Tibial artery (tissue), 4 donors: ENCODE measurements around the gene GALNT13.

ENCODE experiments used
- DNase-seq, 2 donors: peaks; one replicate each; pipeline ENCODE4 v3.0.0-alpha.2; 2019
- H3K27ac ChIP-seq, 2 donors: fragments of 200-600 bp; sonication (generic) in 1 of 2; 1 replicate in 1 of 2; 2 replicates in 1 of 2; pipeline ENCODE4 v1.5.1; 2018 to 2019; ENCODE audit warnings: mild to moderate bottlenecking in 1 of 2
- H3K27me3 ChIP-seq, 2 donors: fragments of 200-600 bp; sonication (generic) in 1 of 2; one replicate each; pipeline versions ENCODE4 v1.5.1 to v1.6.0; 2016 to 2019
- H3K36me3 ChIP-seq, 3 donors: fragments of 200-600 bp; sonication (generic) in 2 of 3; one replicate each; pipeline ENCODE4 v1.5.1; 2016 to 2019; ENCODE audit warnings: mild to moderate bottlenecking in 2 of 3
- H3K4me1 ChIP-seq, 4 donors: fragments of 200-600 bp; sonication (generic) in 2 of 4; 1 replicate in 3 of 4; 2 replicates in 1 of 4; pipeline ENCODE4 v1.5.1; 2016 to 2019
- H3K4me3 ChIP-seq, 2 donors: fragments of 200-600 bp; sonication (generic) in 1 of 2; 1 replicate in 1 of 2; 2 replicates in 1 of 2; pipeline ENCODE4 v1.5.1; 2018 to 2019; ENCODE audit warnings: mild to moderate bottlenecking in 2 of 2
- H3K9me3 ChIP-seq, 3 donors: fragments of 200-600 bp; sonication (generic) in 1 of 3; one replicate each; pipeline ENCODE4 v1.5.1; 2016 to 2019
- intact Hi-C: fragments of 100-400 bp; cut with DNase I; formaldehyde crosslinking; loops from one replicate; pipeline ENCODE4 v1.15.0; 2023; ENCODE audit warnings: low total_unique reads
- TF ChIP-seq, protein P1 (sequence below), 2 experiments: fragments of 200-600 bp in 1 of 2; fragments of 450-650 bp in 1 of 2; IDR thresholded peaks; one replicate each; pipeline ENCODE4 v1.5.1; 2017 to 2019; ENCODE audit warnings: antibody characterized with exemption in 2 of 2, mild to moderate bottlenecking in 1 of 2, moderate library complexity in 1 of 2

The GALNT13 gene

DNA sequence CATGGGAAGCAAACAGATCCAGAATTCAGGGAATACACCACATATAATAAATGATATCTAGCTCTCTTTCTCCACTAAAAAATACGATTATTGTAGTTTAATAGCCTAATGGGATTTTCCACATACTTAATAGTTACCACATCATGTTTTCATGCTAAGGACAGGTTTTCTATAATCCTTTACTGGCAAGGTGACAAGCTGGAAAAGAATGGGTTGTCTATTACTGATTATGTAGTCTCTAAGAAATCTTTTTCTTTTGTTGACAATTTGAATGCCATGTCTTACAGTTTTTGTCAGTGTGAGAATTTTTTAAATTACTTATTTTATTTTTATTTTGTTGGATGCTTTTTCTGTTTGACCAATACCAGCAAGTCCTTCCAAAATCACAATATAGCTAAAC, 177.8 kb downstream of the GALNT13 start:
- Histone ChIP-seq H3K4me1 (no peaks in the 10 kb centered on the region), H3K4me3 (no peak overlapping the region), H3K27me3 (no peaks in the 10 kb centered on the region), H3K36me3 (no peaks in the 10 kb centered on the region), H3K27ac (no peak overlapping the region), H3K9me3 (no peaks in the 10 kb centered on the region)
- DNase-seq = no peak
- intact Hi-C loops = no loop called here
- TF ChIP-seq, protein P1, sequence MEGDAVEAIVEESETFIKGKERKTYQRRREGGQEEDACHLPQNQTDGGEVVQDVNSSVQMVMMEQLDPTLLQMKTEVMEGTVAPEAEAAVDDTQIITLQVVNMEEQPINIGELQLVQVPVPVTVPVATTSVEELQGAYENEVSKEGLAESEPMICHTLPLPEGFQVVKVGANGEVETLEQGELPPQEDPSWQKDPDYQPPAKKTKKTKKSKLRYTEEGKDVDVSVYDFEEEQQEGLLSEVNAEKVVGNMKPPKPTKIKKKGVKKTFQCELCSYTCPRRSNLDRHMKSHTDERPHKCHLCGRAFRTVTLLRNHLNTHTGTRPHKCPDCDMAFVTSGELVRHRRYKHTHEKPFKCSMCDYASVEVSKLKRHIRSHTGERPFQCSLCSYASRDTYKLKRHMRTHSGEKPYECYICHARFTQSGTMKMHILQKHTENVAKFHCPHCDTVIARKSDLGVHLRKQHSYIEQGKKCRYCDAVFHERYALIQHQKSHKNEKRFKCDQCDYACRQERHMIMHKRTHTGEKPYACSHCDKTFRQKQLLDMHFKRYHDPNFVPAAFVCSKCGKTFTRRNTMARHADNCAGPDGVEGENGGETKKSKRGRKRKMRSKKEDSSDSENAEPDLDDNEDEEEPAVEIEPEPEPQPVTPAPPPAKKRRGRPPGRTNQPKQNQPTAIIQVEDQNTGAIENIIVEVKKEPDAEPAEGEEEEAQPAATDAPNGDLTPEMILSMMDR (IDR thresholded peaks at IDR 0.05) = no peak

DNA sequence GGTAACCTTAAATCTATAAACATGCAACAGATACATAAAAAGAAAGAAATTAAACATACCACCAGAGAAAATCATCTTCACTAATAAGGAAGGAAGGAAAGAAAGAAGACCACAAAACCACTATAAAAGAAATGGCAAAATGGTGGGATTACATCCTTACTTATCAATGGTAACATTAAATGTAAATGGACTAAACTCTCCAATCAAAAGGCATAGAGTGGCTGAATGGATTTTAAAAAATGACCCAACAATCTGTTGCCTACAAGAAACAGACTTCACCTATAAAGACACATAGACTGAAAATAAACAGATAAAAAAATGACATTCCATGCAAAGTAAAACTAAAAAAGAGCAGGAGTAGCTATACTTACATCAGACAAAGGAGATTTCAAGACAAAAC, 195.4 kb downstream of the GALNT13 start:
- H3K27ac ChIP-seq = no peak overlapping the region
- H3K4me1 ChIP-seq = no peaks in the 10 kb centered on the region
- H3K9me3 ChIP-seq = peaks cover 0 to 6% (median 0%) of the 10 kb centered on the region in 3 donors
- no peak overlapping the region for H3K4me3 ChIP-seq
- no peak for DNase-seq
- intact Hi-C loops = no loop called here
- TF ChIP-seq, protein P1 (IDR thresholded peaks at IDR 0.05) = no peak
- H3K36me3 ChIP-seq = no peaks in the 10 kb centered on the region
- H3K27me3 ChIP-seq = no peaks in the 10 kb centered on the region

DNA sequence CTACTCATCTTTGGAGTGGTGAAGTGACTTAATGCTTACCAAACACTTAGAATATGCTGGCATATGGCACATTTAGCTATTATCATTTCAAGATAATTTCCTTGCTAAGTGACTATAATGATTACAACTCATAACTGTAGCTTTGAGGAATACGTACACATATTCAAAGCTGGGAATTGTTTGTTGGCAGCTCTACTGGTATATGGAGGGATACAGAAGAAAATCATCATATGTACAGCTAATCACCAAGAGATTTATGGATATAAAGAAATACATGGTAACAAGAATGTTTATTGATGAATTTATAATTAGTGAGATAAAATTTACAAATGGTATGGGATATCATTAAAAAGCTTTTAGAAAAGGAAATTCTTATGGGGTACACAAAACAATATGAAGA, 207.2 kb downstream of the GALNT13 start:
- no peak for DNase-seq

DNA sequence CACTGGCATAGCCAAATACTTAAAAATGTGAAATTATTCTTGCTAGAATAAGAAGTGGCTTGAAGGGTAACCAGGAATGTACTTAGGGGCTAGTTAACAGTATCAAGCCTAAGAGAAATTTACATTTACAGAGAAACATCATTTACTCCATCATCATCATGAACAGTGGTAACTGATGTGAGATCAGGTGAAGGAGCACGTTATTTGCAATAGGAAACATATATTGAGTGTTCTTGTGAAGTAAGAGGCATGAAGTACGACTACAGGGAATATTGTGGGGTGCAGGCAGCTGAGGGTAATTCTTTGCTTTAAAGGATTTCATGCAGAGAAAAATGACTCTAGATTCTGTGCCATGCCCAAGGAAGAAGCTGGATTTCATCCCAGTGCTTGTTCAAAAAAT, 220.8 kb downstream of the GALNT13 start:
- H3K27ac ChIP-seq = no peak overlapping the region
- no peak for DNase-seq
- H3K4me3 ChIP-seq = no peak overlapping the region
- intact Hi-C loops = no loop called here
- H3K36me3 ChIP-seq = no peaks in the 10 kb centered on the region
- TF ChIP-seq, protein P1 (IDR thresholded peaks at IDR 0.05) = no peak
- no peaks in the 10 kb centered on the region for H3K9me3 ChIP-seq
- H3K27me3 ChIP-seq = no peaks in the 10 kb centered on the region
- no peaks in the 10 kb centered on the region for H3K4me1 ChIP-seq

More for the DNA sequence above, 207.2 kb downstream of the GALNT13 start:
- TF ChIP-seq, protein P1 (IDR thresholded peaks at IDR 0.05) = no peak
- H3K9me3 ChIP-seq = no peaks in the 10 kb centered on the region
- no peaks in the 10 kb centered on the region for H3K4me1 ChIP-seq
- no peaks in the 10 kb centered on the region for H3K36me3 ChIP-seq
- no peak overlapping the region for H3K4me3 ChIP-seq
- H3K27ac ChIP-seq = no peak overlapping the region
- intact Hi-C loops = no loop called here
- H3K27me3 ChIP-seq = no peaks in the 10 kb centered on the region

DNA sequence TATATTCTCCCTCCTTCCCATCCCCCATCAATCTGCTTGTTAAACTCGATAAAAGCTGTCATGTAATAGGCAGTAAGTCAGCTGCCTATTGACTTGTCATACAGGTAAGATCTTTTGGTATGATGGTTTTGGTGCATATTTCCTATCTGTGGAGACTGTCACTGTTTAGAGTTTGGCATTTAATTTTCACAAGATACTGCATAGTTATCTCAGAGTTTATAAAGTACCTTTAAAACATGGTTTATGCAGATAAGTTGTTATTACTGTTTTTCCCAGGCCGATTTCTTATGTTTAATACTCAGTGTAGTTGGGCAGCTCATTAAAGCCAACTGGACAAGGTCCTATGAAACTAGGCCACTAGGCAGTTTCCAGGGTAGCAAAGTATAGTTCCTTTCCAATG, 222.1 kb downstream of the GALNT13 start:
- Histone ChIP-seq H3K27me3 (no peaks in the 10 kb centered on the region), H3K4me3 (no peak overlapping the region), H3K27ac (no peak overlapping the region), H3K4me1 (no peaks in the 10 kb centered on the region), H3K9me3 (no peaks in the 10 kb centered on the region), H3K36me3 (no peaks in the 10 kb centered on the region)
- intact Hi-C loops = no loop called here
- TF ChIP-seq, protein P1 (IDR thresholded peaks at IDR 0.05) = no peak
- DNase-seq = no peak

DNA sequence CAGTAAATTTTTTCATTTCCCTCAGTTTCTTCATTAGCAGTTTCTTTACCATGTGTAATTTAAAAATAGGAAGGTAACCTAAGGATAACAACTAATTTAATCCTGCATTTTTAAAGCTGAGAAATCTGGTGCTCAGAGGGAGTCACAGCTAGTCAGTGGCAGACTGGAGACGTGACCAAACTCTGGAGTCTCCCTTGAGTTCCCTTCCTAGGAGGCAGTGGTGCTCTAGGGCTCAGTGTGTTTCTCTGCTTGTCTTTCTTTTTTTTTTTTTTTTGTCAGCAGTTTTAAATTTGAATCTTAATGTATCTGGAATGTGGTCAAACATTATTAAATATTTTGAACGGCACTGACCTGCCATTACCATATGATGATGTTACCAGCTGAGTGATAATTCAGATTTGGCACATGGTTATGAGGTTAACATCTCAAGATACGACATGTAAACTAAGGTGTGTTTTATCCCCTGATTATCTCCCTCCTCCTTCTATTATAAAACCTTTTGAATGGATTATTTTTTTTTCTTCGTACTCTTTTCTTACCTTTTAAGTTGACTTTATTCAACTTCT, 226.2 kb downstream of the GALNT13 start:
- H3K9me3 ChIP-seq = no peaks in the 10 kb centered on the region
- intact Hi-C loops = no loop called here
- H3K27ac ChIP-seq = no peak overlapping the region
- H3K27me3 ChIP-seq = no peaks in the 10 kb centered on the region
- no peak for DNase-seq
- H3K4me1 ChIP-seq = no peaks in the 10 kb centered on the region
- TF ChIP-seq, protein P1 (IDR thresholded peaks at IDR 0.05) = no peak
- H3K36me3 ChIP-seq = no peaks in the 10 kb centered on the region
- H3K4me3 ChIP-seq = no peak overlapping the region
